ENCODE results near the gene GALNT8. TPM values are rescaled to one million over a fixed set of nuclear protein-coding genes. Genes with fewer than 3 reads are reported as not detected.

The GALNT8 gene
- total RNA-seq, 1 experiment from 2014 or later, result 5.4 TPM

GRCh38 chr12:4766445-4766844 is 46.2 kb downstream of the GALNT8 start:
- Mint-ChIP-seq H3K27ac (no peak overlapping the region; a peak in 1 of 7 replicates), H3K36me3 (ENCODE audit: insufficient read depth in 1 of 3, low read depth in 3 of 3) (peaks cover 0 to 3% (median 2%) of the 10 kb centered on the region in 3 experiments; a peak in 4 of 7 replicates), H3K4me1 (peaks cover 9 to 12% of the 10 kb centered on the region in 2 experiments), H3K27me3 (ENCODE audit: low read depth) (no peaks in the 10 kb centered on the region), H3K4me3 (no peak overlapping the region), H3K9me3 (no peaks in the 10 kb centered on the region)
- no peak overlapping the region for H4K91ac ChIP-seq (ENCODE audit: insufficient read length, low read depth, low read length)
- H2BK5ac ChIP-seq (ENCODE audit: insufficient read length, low read length), result no peak overlapping the region
- no peak overlapping the region for H3K4me2 ChIP-seq (ENCODE audit: insufficient read depth, insufficient read length, low read length)
- H4K8ac ChIP-seq (replicated peaks; ENCODE audit: insufficient read length, low read depth, low read length), result no peak overlapping the region
- H2BK120ac ChIP-seq (ENCODE audit: low read depth, low read length, poor library complexity, severe bottlenecking), result no peak overlapping the region
- H2BK12ac ChIP-seq (ENCODE audit: insufficient read length, low read depth, low read length), result no peak overlapping the region
- no peak overlapping the region for H3K14ac ChIP-seq (ENCODE audit: insufficient read depth, low read length)
- no CpG with 5 or more reads among the region's 6 CpGs for WGBS (ENCODE audit: extremely low coverage, insufficient read length, low lambda C conversion rate)
- H3K23me2 ChIP-seq (ENCODE audit: insufficient read length, low read depth, low read length, poor library complexity, severe bottlenecking), result no peaks in the 10 kb centered on the region
- no peak overlapping the region for H3K9ac ChIP-seq (ENCODE audit: extremely low read depth, insufficient read length, low read length)
- H2AFZ ChIP-seq (ENCODE audit: low read length), result no peak overlapping the region
- H2BK15ac ChIP-seq (ENCODE audit: low read depth, low read length), result no peak overlapping the region
- no peak overlapping the region for H3K18ac ChIP-seq (ENCODE audit: insufficient read length, low read depth, low read length)
- H3T11ph ChIP-seq (ENCODE audit: low read length), result no peak overlapping the region
- H3K27me3 ChIP-seq (ENCODE audit: insufficient read depth, low read length), result no peaks in the 10 kb centered on the region
- no peak overlapping the region for H3K4ac ChIP-seq (ENCODE audit: low read depth, low read length)
- no peak overlapping the region for H4K5ac ChIP-seq (ENCODE audit: insufficient read length, low read depth, low read length)
- H3K4me1 ChIP-seq (ENCODE audit: insufficient read depth, low read length), result no peaks in the 10 kb centered on the region
- H4K20me1 ChIP-seq (ENCODE audit: control insufficient read depth, insufficient read depth, insufficient read length), result no peaks in the 10 kb centered on the region
- no peaks in the 10 kb centered on the region for H3K79me2 ChIP-seq (ENCODE audit: insufficient read depth, low read length)
- no peaks in the 10 kb centered on the region for H3K79me1 ChIP-seq (ENCODE audit: insufficient read depth, low read depth, low read length, poor library complexity, severe bottlenecking)
- no peaks in the 10 kb centered on the region for H3K9me3 ChIP-seq (ENCODE audit: control insufficient read depth, low read depth, low read length)
- no peak overlapping the region for H3K56ac ChIP-seq (ENCODE audit: insufficient read length, low read depth, low read length)
- H3K27ac ChIP-seq (ENCODE audit: insufficient read length, low read depth, low read length), result no peak overlapping the region
- DNase-seq, result no peak
- no peak overlapping the region for H2AK5ac ChIP-seq (ENCODE audit: insufficient read length, low read length)
- H3K23ac ChIP-seq (ENCODE audit: insufficient read length, low read depth, low read length), result no peak overlapping the region
- TF ChIP-seq, protein P1, sequence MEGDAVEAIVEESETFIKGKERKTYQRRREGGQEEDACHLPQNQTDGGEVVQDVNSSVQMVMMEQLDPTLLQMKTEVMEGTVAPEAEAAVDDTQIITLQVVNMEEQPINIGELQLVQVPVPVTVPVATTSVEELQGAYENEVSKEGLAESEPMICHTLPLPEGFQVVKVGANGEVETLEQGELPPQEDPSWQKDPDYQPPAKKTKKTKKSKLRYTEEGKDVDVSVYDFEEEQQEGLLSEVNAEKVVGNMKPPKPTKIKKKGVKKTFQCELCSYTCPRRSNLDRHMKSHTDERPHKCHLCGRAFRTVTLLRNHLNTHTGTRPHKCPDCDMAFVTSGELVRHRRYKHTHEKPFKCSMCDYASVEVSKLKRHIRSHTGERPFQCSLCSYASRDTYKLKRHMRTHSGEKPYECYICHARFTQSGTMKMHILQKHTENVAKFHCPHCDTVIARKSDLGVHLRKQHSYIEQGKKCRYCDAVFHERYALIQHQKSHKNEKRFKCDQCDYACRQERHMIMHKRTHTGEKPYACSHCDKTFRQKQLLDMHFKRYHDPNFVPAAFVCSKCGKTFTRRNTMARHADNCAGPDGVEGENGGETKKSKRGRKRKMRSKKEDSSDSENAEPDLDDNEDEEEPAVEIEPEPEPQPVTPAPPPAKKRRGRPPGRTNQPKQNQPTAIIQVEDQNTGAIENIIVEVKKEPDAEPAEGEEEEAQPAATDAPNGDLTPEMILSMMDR (conservative IDR thresholded peaks at IDR 0.05), result no peak
- H2BK20ac ChIP-seq (ENCODE audit: low read depth, low read length, poor library complexity, severe bottlenecking), result no peak overlapping the region

Data from H9 (cell line).